Measurements from ENCODE around the gene SON.
A peak's percentile ranks its signal among the peaks of the same experiment; 100 is the strongest.
"Not testable (repeated sequence)": the region's sequence is repeated elsewhere in the genome, so short reads cannot be mapped to it uniquely, and the experiment has no call there.

SON gene

GRCh38 chr21:33542640-33543504, at the start of gene SON:
SON (plus strand) TSS chr21:33543038; CDS start chr21:33543093, 55 bp downstream.
- peak; percentile 95 to 97 for DNase-seq

GRCh38 chr21:33493756-33494155, 49.1 kb upstream of the SON start:
- DNase-seq, result no peak

- DNase-seq, result no peak
Measured at GRCh38 chr21:33495743-33496142, 47.1 kb upstream of the SON start.

GRCh38 chr21:33496345-33496744, 46.5 kb upstream of the SON start:
- DNase-seq, result no peak

GRCh38 chr21:33505833-33506232, 37.0 kb upstream of the SON start:
- DNase-seq, result no peak

GRCh38 chr21:33507003-33507402, 35.8 kb upstream of the SON start:
- DNase-seq, result not testable (repeated sequence)

- DNase-seq, result no peak
Measured at GRCh38 chr21:33510826-33511225, 32.0 kb upstream of the SON start.

GRCh38 chr21:33511639-33512038, 31.2 kb upstream of the SON start:
- DNase-seq, result no peak

- DNase-seq, result no peak
Measured at GRCh38 chr21:33512481-33512880, 30.4 kb upstream of the SON start.

- no peak for DNase-seq
Measured at GRCh38 chr21:33514229-33514628, 28.6 kb upstream of the SON start.

GRCh38 chr21:33518899-33519298, 23.9 kb upstream of the SON start:
- DNase-seq, result no peak

- no peak for DNase-seq
Measured at GRCh38 chr21:33522297-33522952, 20.4 kb upstream of the SON start.

- DNase-seq, result no peak
Measured at GRCh38 chr21:33522953-33523349, 19.9 kb upstream of the SON start.

GRCh38 chr21:33531007-33531406, 11.8 kb upstream of the SON start:
- DNase-seq, result no peak

- DNase-seq, result no peak
Measured at GRCh38 chr21:33537212-33537611, 5.6 kb upstream of the SON start.

GRCh38 chr21:33539616-33540015, 3.2 kb upstream of the SON start:
- DNase-seq, result no peak

- DNase-seq, result no peak
Measured at GRCh38 chr21:33540711-33541104, 2.1 kb upstream of the SON start.

- no peak for DNase-seq
Measured at GRCh38 chr21:33541105-33541711, 1.6 kb upstream of the SON start.

- peak; percentile 75 to 82 for DNase-seq
Measured at GRCh38 chr21:33541756-33542639, 840 bp upstream of the SON start, which contains the start of gene GART. GART (minus strand) TSS chr21:33542117; CDS start chr21:33539315, 2,802 bp downstream.

- peak in 1 of 2 donors; percentile 57 for DNase-seq
Measured at GRCh38 chr21:33543505-33544129, 779 bp downstream of the SON start.

GRCh38 chr21:33544451-33545195, 1.8 kb downstream of the SON start:
- DNase-seq, result no peak
